Measurements from ENCODE around the gene CGNL1.

- TF ChIP-seq, protein P1, sequence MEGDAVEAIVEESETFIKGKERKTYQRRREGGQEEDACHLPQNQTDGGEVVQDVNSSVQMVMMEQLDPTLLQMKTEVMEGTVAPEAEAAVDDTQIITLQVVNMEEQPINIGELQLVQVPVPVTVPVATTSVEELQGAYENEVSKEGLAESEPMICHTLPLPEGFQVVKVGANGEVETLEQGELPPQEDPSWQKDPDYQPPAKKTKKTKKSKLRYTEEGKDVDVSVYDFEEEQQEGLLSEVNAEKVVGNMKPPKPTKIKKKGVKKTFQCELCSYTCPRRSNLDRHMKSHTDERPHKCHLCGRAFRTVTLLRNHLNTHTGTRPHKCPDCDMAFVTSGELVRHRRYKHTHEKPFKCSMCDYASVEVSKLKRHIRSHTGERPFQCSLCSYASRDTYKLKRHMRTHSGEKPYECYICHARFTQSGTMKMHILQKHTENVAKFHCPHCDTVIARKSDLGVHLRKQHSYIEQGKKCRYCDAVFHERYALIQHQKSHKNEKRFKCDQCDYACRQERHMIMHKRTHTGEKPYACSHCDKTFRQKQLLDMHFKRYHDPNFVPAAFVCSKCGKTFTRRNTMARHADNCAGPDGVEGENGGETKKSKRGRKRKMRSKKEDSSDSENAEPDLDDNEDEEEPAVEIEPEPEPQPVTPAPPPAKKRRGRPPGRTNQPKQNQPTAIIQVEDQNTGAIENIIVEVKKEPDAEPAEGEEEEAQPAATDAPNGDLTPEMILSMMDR (tag by site-specific recombination; IDR thresholded peaks at IDR 0.05), result no peak
- no peak for TF ChIP-seq HOXA7 (CRISPR knock-in tag; IDR thresholded peaks at IDR 0.05; ENCODE audit: borderline replicate concordance)
- no peak for TF ChIP-seq MZF1 (tag by site-specific recombination; IDR thresholded peaks at IDR 0.05; ENCODE audit: borderline replicate concordance)
- TF ChIP-seq ZNF670 (tag by site-specific recombination; IDR thresholded peaks at IDR 0.05; ENCODE audit: low read depth), result no peak
- no peak for TF ChIP-seq ZBTB26 (tag by site-specific recombination; optimal IDR thresholded peaks at IDR 0.05)
- TF ChIP-seq, protein P2, sequence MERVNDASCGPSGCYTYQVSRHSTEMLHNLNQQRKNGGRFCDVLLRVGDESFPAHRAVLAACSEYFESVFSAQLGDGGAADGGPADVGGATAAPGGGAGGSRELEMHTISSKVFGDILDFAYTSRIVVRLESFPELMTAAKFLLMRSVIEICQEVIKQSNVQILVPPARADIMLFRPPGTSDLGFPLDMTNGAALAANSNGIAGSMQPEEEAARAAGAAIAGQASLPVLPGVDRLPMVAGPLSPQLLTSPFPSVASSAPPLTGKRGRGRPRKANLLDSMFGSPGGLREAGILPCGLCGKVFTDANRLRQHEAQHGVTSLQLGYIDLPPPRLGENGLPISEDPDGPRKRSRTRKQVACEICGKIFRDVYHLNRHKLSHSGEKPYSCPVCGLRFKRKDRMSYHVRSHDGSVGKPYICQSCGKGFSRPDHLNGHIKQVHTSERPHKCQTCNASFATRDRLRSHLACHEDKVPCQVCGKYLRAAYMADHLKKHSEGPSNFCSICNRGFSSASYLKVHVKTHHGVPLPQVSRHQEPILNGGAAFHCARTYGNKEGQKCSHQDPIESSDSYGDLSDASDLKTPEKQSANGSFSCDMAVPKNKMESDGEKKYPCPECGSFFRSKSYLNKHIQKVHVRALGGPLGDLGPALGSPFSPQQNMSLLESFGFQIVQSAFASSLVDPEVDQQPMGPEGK (tag by site-specific recombination; IDR thresholded peaks at IDR 0.05), result no peak
- no peak for TF ChIP-seq PRDM1 (tag by site-specific recombination; IDR thresholded peaks at IDR 0.05)
- TF ChIP-seq KLF8 (tag by site-specific recombination; IDR thresholded peaks at IDR 0.05), result no peak
- no peak for TF ChIP-seq ZNF776 (tag by site-specific recombination; IDR thresholded peaks at IDR 0.05; ENCODE audit: borderline replicate concordance)
- no peak for TF ChIP-seq REST (tag by site-specific recombination; IDR thresholded peaks at IDR 0.05)
- no peak for TF ChIP-seq ZNF561 (tag by site-specific recombination; IDR thresholded peaks at IDR 0.05; ENCODE audit: borderline replicate concordance)
- TF ChIP-seq GLI2 (tag by site-specific recombination; IDR thresholded peaks at IDR 0.05; ENCODE audit: borderline replicate concordance, low read depth), result no peak
- TF ChIP-seq ZNF174 (tag by site-specific recombination; IDR thresholded peaks at IDR 0.05), result no peak
- no peak for TF ChIP-seq ZNF394 (tag by site-specific recombination; IDR thresholded peaks at IDR 0.05; ENCODE audit: borderline replicate concordance)
Measured at GRCh38 chr15:57452090-57452754, 75.9 kb downstream of the CGNL1 start.
